Esophagus muscularis mucosa (tissue), 4 donors: ENCODE results near the gene N4BP3.

ENCODE experiments used
- CTCF ChIP-seq, 3 experiments: fragments of 200-600 bp in 2 of 3; fragments of 450-650 bp in 1 of 3; sonication (generic) in 2 of 3; IDR thresholded peaks; one replicate each; pipeline ENCODE4 v1.5.1; 2017 to 2019; ENCODE audit warnings: antibody characterized with exemption in 3 of 3, mild to moderate bottlenecking in 2 of 3, moderate library complexity in 1 of 3
- EP300 ChIP-seq: sonication (generic); formaldehyde crosslinking; IDR thresholded peaks from one replicate; pipeline ENCODE4 v1.6.1; 2017; ENCODE audit warnings: antibody characterized with exemption
- POLR2A ChIP-seq: fragments of 450-650 bp; IDR thresholded peaks from one replicate; pipeline ENCODE4 v1.6.1; 2017; ENCODE audit warnings: antibody characterized with exemption, moderate library complexity, mild to moderate bottlenecking, low read depth

- no peak for TF ChIP-seq POLR2A
- no peak for TF ChIP-seq EP300
- no peak for TF ChIP-seq CTCF (IDR thresholded peaks at IDR 0.05)
Observed at GRCh38 chr5:178090856-178091255, 22.5 kb upstream of the N4BP3 start.
